Thoracic aorta (tissue), 2 donors: Measurements from ENCODE around the gene REV3L. TPM values are rescaled to one million over a fixed set of nuclear protein-coding genes. Genes with fewer than 3 reads are reported as not detected.
"Not testable (repeated sequence)": the region's sequence is repeated elsewhere in the genome, so short reads cannot be mapped to it uniquely, and the experiment has no call there.

ENCODE experiments used
- ATAC-seq: fragments of 150-250 bp; one replicate; pipeline ENCODE4 v1.8.0; 2017; ENCODE audit warnings: low read depth; ENCODE audit not compliant: insufficient number of reproducible peaks, low FRiP score
- DNase-seq: peaks from one replicate; pipeline ENCODE4 v3.0.0-alpha.2; 2020; ENCODE audit warnings: low spot score
- H3K27ac ChIP-seq, 2 donors: fragments of 200-600 bp; sonication (generic); 1 replicate in 1 of 2; 2 replicates in 1 of 2; pipeline ENCODE4 v1.5.1; 2016; ENCODE audit warnings: mild to moderate bottlenecking in 2 of 2, moderate library complexity in 2 of 2
- H3K27me3 ChIP-seq: fragments of 200-600 bp; sonication (generic); replicated peaks from 2 replicates; pipeline ENCODE4 v1.6.0; 2016; ENCODE audit warnings: mild to moderate bottlenecking; ENCODE audit not compliant: insufficient read depth
- H3K36me3 ChIP-seq: fragments of 200-600 bp; sonication (generic); one replicate; pipeline ENCODE4 v1.5.1; 2016
- H3K4me1 ChIP-seq, 2 donors: fragments of 200-600 bp; sonication (generic); 1 replicate in 1 of 2; 2 replicates in 1 of 2; pipeline versions ENCODE4 v1.5.1 to v1.6.0; 2016; ENCODE audit warnings: low read depth in 2 of 2, mild to moderate bottlenecking in 1 of 2; ENCODE audit not compliant: control insufficient read depth in 1 of 2
- H3K4me3 ChIP-seq: fragments of 200-600 bp; sonication (generic); 2 replicates; pipeline ENCODE4 v1.5.1; 2016; ENCODE audit warnings: mild to moderate bottlenecking
- H3K9me3 ChIP-seq: fragments of 200-600 bp; sonication (generic); 2 replicates; pipeline ENCODE4 v1.5.1; 2016
- total RNA-seq, 2 donors: library from RNA; depleted of rRNA; stranded (reverse); fragments of >200 nt; gene quantifications; one replicate each; pipeline versions ENCODE4 v1.1.0 to v1.2.3, GENCODE V29; 2016
- TF ChIP-seq, protein P1 (sequence below): fragments of 200-600 bp; sonication (generic); IDR thresholded peaks from one replicate; pipeline ENCODE4 v1.5.1; 2019; ENCODE audit warnings: antibody characterized with exemption

The REV3L gene
- total RNA-seq, 2 donors from 2014 or later = 25.6 to 59.8 TPM

DNA sequence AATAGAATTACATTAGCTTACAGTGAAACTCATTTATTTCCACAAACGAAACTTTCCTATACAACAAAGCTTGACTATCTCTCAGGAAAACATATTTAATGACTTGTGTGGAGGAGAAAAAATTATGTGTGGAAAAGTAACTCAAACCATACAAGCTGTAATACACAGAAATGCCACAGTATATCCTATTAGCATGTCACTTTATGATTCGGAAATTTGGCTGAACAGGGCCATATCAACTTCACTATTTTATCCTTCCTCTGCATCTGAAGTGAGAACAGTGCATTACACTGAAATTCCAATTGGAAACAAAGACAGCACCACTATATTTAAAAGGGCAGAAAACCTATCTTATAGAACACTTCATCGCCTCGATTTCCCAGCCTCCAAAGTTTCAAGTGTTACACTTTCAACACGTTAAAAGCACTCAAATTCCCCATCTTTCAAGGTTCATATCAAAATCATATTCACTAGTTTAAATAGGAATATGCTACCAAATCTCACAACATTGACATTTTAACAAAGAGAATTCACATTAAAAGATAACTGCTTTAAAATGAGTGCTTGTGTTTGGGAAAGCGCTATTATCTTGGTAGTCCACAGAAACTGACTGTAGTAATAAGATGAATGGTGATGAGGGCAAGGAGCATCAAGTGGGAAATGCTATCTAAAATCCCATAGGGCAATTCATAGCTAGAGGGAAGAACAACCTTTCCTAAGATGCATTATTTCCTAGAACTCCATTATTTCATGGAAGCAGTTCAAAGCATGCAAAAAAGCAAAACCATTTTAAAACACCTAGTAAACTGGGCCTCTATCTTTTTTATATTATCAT lies 1.8 kb downstream of the REV3L start:
- Histone ChIP-seq H3K4me3 (peak overlapping the region; percentile 96), H3K27ac (peak overlapping the region; percentile 97 to 99), H3K9me3 (no peaks in the 10 kb centered on the region), H3K27me3 (no peaks in the 10 kb centered on the region), H3K36me3 (no peaks in the 10 kb centered on the region), H3K4me1 (peaks cover 36 to 53% of the 10 kb centered on the region in 2 donors)
- DNase-seq (no peak), ATAC-seq (no peak)
- TF ChIP-seq, protein P1, sequence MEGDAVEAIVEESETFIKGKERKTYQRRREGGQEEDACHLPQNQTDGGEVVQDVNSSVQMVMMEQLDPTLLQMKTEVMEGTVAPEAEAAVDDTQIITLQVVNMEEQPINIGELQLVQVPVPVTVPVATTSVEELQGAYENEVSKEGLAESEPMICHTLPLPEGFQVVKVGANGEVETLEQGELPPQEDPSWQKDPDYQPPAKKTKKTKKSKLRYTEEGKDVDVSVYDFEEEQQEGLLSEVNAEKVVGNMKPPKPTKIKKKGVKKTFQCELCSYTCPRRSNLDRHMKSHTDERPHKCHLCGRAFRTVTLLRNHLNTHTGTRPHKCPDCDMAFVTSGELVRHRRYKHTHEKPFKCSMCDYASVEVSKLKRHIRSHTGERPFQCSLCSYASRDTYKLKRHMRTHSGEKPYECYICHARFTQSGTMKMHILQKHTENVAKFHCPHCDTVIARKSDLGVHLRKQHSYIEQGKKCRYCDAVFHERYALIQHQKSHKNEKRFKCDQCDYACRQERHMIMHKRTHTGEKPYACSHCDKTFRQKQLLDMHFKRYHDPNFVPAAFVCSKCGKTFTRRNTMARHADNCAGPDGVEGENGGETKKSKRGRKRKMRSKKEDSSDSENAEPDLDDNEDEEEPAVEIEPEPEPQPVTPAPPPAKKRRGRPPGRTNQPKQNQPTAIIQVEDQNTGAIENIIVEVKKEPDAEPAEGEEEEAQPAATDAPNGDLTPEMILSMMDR = no peak

DNA sequence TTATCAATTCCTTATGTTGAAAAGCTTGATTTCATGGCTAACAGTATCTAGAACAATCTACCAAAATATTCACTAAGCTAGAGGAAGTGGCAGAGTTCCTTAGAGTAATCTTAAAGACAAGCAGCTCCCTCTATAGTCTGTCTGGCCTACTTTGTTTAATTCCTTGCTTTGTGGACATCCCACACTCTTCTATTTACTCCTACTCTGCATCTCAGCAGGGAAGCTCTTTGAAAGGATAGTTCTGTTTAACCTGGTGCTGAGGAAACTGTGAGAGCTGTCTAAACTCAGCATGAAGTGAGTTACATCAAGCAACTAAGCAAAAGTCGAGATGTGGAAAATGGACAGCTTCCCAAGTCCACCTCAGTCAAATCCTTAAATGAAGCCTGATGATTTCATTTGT lies 4.3 kb downstream of the REV3L start:
- ATAC-seq (no peak), DNase-seq (no peak)
- H3K36me3 ChIP-seq = no peaks in the 10 kb centered on the region
- H3K4me1 ChIP-seq = peaks cover 25 to 33% of the 10 kb centered on the region in 2 donors
- TF ChIP-seq, protein P1 = no peak
- H3K9me3 ChIP-seq = no peaks in the 10 kb centered on the region
- no peak overlapping the region for H3K27ac ChIP-seq
- H3K4me3 ChIP-seq = peak overlapping the region; percentile 9
- no peaks in the 10 kb centered on the region for H3K27me3 ChIP-seq

DNA sequence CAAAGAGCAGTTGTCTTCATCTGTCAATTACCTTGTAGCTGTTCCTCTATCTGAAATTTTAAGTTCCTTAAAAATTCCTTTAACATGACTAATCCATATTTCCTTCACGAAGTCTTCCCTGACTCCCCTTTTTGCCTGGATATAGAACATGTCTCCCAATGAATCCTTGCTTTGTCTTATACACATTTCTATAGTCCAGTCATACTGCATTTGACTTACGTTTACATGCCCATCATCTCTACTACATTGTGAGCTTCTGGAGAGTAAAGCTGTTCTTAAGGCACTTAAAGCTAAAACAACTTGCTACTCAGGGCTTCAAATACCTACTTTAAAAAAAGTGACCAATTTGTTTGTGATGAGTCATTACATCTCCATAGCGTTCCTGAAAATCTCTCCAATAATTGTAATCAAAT lies 4.9 kb downstream of the REV3L start:
- Histone ChIP-seq H3K27me3 (no peaks in the 10 kb centered on the region), H3K27ac (no peak overlapping the region), H3K4me3 (no peak overlapping the region), H3K4me1 (peaks cover 25 to 35% of the 10 kb centered on the region in 2 donors), H3K9me3 (no peaks in the 10 kb centered on the region), H3K36me3 (no peaks in the 10 kb centered on the region)
- ATAC-seq (no peak), DNase-seq (no peak)
- TF ChIP-seq, protein P1 = no peak

GRCh38 chr6:111477481-111477938 lies 5.5 kb downstream of the REV3L start:
- peaks cover 25 to 38% of the 10 kb centered on the region in 2 donors for H3K4me1 ChIP-seq
- H3K27ac ChIP-seq = no peak overlapping the region

GRCh38 chr6:111476061-111476460 lies 7.0 kb downstream of the REV3L start:
- not testable (repeated sequence) for ATAC-seq, H3K9me3 ChIP-seq, H3K4me3 ChIP-seq, H3K27ac ChIP-seq, DNase-seq, H3K27me3 ChIP-seq, H3K36me3 ChIP-seq
- H3K4me1 ChIP-seq = peaks cover 22 to 32% of the 10 kb centered on the region in 2 donors

More at GRCh38 chr6:111477481-111477938, 5.5 kb downstream of the REV3L start:
- Histone ChIP-seq H3K27me3 (no peaks in the 10 kb centered on the region), H3K4me3 (no peak overlapping the region), H3K9me3 (no peaks in the 10 kb centered on the region), H3K36me3 (no peaks in the 10 kb centered on the region)
- TF ChIP-seq, protein P1 = no peak
- DNase-seq = no peak
- no peak for ATAC-seq
